ENCODE results near the gene GPR32. TPM values are rescaled to one million over a fixed set of nuclear protein-coding genes. Genes with fewer than 3 reads are reported as not detected.
"Not testable (repeated sequence)": the region's sequence is repeated elsewhere in the genome, so short reads cannot be mapped to it uniquely, and the experiment has no call there.

The GPR32 gene
- total RNA-seq, 6 donors from 2014 or later: not detected

DNA sequence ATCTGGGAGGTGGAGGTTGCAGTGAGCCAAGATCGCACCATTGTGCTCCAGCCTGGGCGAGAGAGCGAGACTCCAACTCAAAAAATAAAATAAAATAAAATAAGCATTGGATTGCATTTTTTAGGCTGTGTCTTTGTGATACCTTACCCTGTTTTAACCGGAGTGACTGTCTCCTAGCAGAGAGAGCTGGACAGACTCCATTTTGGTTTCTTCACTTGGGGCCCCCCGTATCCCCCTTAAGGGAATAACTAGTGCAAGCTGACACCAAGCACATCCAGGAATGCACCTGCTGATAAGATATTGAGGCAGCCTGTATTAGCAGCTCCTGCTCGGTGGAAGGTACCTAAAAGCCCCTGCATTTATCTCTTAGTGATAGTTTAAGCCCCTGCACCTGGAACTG, 20.8 kb upstream of the GPR32 start:
- Histone ChIP-seq H3K27ac (no peak overlapping the region), H3K4me1 (no peaks in the 10 kb centered on the region), H3K36me3 (no peaks in the 10 kb centered on the region), H3K4me3 (no peak overlapping the region), H3K9me3 (no peaks in the 10 kb centered on the region), H3K27me3 (no peaks in the 10 kb centered on the region)
- DNase-seq: no peak
- no peak for ATAC-seq (ENCODE audit: low FRiP score in 2 of 2)
- WGBS, 2 donors: 63 to 69% methylated on average over 6 of the region's 6 CpGs
- no peak for TF ChIP-seq POLR2AphosphoS5 (IDR thresholded peaks at IDR 0.05)

GRCh38 chr19:50750010-50750409, 20.3 kb upstream of the GPR32 start:
- H3K4me3 ChIP-seq: no peak overlapping the region
- H3K36me3 ChIP-seq: no peaks in the 10 kb centered on the region
- ATAC-seq (ENCODE audit: low FRiP score in 2 of 2) (no peak), DNase-seq (no peak)
- TF ChIP-seq, protein P1, sequence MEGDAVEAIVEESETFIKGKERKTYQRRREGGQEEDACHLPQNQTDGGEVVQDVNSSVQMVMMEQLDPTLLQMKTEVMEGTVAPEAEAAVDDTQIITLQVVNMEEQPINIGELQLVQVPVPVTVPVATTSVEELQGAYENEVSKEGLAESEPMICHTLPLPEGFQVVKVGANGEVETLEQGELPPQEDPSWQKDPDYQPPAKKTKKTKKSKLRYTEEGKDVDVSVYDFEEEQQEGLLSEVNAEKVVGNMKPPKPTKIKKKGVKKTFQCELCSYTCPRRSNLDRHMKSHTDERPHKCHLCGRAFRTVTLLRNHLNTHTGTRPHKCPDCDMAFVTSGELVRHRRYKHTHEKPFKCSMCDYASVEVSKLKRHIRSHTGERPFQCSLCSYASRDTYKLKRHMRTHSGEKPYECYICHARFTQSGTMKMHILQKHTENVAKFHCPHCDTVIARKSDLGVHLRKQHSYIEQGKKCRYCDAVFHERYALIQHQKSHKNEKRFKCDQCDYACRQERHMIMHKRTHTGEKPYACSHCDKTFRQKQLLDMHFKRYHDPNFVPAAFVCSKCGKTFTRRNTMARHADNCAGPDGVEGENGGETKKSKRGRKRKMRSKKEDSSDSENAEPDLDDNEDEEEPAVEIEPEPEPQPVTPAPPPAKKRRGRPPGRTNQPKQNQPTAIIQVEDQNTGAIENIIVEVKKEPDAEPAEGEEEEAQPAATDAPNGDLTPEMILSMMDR (IDR thresholded peaks at IDR 0.05): no peak
- TF ChIP-seq POLR2AphosphoS5 (IDR thresholded peaks at IDR 0.05) (no peak), EP300 (IDR thresholded peaks at IDR 0.05) (no peak), POLR2A (IDR thresholded peaks at IDR 0.05) (no peak)
- WGBS, 2 donors: 48 to 55% methylated on average over 15 of the region's 15 CpGs
- H3K9me3 ChIP-seq: no peaks in the 10 kb centered on the region
- no peaks in the 10 kb centered on the region for H3K27me3 ChIP-seq
- H3K4me1 ChIP-seq: no peaks in the 10 kb centered on the region
- no peak overlapping the region for H3K27ac ChIP-seq

DNA sequence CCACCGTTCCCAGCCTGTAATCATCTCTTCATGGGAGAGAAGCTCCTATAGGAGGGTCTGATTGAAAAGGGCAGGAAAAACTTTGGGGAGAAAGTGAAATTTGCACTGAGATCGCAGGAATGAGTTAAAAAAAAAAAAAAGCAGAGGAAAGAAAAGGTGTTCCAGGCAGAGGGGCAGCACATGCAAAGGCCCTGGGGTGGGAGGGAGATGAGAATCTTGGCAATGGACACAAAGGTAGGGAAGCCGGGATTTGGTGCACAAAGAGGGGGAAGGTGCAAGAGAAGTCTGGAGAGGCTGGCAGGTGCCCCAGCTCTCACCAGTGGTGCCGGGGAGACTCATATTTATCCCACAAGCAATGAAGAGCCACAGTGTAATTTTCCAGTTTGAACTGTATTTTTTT, 16.4 kb upstream of the GPR32 start:
- DNase-seq (no peak), ATAC-seq (ENCODE audit: low FRiP score in 2 of 2) (no peak)
- Histone ChIP-seq H3K9me3 (no peaks in the 10 kb centered on the region), H3K36me3 (no peaks in the 10 kb centered on the region), H3K27me3 (no peaks in the 10 kb centered on the region), H3K4me3 (no peak overlapping the region), H3K27ac (no peak overlapping the region), H3K4me1 (no peaks in the 10 kb centered on the region)
- WGBS, 2 donors: 80 to 85% methylated on average over 4 of the region's 4 CpGs
- no peak for TF ChIP-seq POLR2A (IDR thresholded peaks at IDR 0.05)
- TF ChIP-seq EP300 (IDR thresholded peaks at IDR 0.05): no peak
- TF ChIP-seq, protein P1 (IDR thresholded peaks at IDR 0.05): no peak
- TF ChIP-seq POLR2AphosphoS5 (IDR thresholded peaks at IDR 0.05): no peak

GRCh38 chr19:50756244-50756643, 14.0 kb upstream of the GPR32 start:
- not testable (repeated sequence) for ATAC-seq (ENCODE audit: low FRiP score in 2 of 2); H3K9me3 ChIP-seq; H3K27ac ChIP-seq; H3K4me3 ChIP-seq; H3K36me3 ChIP-seq; H3K27me3 ChIP-seq; DNase-seq; H3K4me1 ChIP-seq
- WGBS, 2 donors: 62 to 65% methylated on average over 8 of the region's 8 CpGs

DNA sequence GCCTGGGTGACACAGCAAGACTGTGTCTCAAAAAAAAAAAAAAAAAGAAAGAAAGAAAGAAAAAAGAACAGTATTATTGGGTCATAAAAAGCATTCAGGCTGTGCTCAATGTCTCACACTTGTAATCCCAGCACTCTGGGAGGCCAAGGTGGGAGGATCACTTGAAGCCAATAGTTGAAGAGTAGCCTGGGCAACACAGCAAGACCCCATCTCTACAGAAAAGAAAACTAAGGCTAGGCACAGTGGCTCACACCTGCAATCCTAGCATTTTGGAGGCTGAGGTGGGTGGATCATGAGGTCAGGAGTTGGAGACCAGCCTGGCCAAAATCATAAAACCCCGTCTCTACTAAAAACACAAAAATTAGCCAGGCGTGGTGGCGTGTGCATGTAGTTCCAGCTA, 12.6 kb upstream of the GPR32 start:
- not testable (repeated sequence) for H3K4me1 ChIP-seq

GRCh38 chr19:50759076-50759475, 11.2 kb upstream of the GPR32 start:
- ATAC-seq (ENCODE audit: low FRiP score in 2 of 2); DNase-seq; H3K27ac ChIP-seq; H3K4me3 ChIP-seq; H3K36me3 ChIP-seq; H3K9me3 ChIP-seq; H3K27me3 ChIP-seq; H3K4me1 ChIP-seq: not testable (repeated sequence)
- 52 to 71% methylated on average over 12 to 17 of the region's 18 CpGs for WGBS, 2 donors

More for the DNA sequence above, 12.6 kb upstream of the GPR32 start:
- not testable (repeated sequence) for H3K36me3 ChIP-seq; H3K27ac ChIP-seq; H3K27me3 ChIP-seq; ATAC-seq (ENCODE audit: low FRiP score in 2 of 2); DNase-seq; H3K4me3 ChIP-seq; H3K9me3 ChIP-seq
- 94 to 97% methylated on average over 3 of the region's 3 CpGs for WGBS, 2 donors

DNA sequence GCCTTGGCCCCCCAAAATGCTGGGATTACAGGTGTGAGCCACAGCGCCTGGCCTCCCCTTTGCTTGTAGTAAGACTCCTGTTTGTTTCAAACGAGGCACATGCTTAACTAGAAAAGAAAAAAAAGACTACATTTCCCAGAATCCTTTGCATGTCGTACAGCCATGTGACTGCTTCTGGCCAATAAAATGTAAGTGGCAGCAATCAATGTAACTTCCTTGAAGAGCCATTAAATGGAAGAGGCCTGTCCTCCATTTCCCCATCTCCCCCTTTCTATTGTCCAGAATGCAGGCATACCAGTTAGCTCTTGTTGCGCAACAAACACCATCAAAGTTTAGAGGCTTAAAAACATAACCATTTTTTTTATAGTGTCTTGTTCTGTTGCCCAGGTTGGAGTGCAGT, 10.4 kb upstream of the GPR32 start:
- Histone ChIP-seq H3K36me3 (no peaks in the 10 kb centered on the region), H3K4me3 (no peak overlapping the region), H3K4me1 (no peaks in the 10 kb centered on the region), H3K27me3 (no peaks in the 10 kb centered on the region), H3K27ac (no peak overlapping the region), H3K9me3 (peaks cover 0 to 5% (median 0%) of the 10 kb centered on the region in 4 donors)
- TF ChIP-seq EP300 (IDR thresholded peaks at IDR 0.05) (no peak), POLR2A (IDR thresholded peaks at IDR 0.05) (no peak)
- TF ChIP-seq, protein P1 (IDR thresholded peaks at IDR 0.05): no peak
- DNase-seq: no peak
- WGBS, 2 donors: 69 to 73% methylated on average over 4 of the region's 4 CpGs
- ATAC-seq (ENCODE audit: low FRiP score in 2 of 2): no peak

DNA sequence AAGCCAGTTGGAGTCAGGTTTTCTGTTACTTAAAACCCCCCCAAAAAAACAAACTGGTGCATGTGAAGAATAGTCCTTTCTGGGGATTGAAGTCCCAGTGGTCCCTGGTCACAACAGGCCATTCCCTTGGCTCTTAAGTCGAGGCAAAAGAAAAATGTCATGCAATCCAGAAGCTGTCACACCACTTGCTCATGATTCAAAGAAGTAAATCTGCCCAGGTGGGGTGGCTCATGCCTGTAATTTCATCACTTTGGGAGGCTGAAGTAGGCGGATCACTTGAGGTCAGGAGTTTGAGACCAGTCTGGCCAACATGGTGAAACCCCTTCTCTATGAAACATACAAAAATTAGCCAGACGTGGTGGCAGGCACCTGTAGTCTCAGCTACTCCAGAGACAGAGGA, 8.8 kb upstream of the GPR32 start:
- not testable (repeated sequence) for H3K36me3 ChIP-seq; H3K9me3 ChIP-seq; H3K4me1 ChIP-seq; DNase-seq; H3K4me3 ChIP-seq; H3K27me3 ChIP-seq; ATAC-seq (ENCODE audit: low FRiP score in 2 of 2); H3K27ac ChIP-seq
- WGBS, 2 donors: 60 to 61% methylated on average over 3 of the region's 3 CpGs

GRCh38 chr19:50763521-50763920, 6.7 kb upstream of the GPR32 start:
- not testable (repeated sequence) for H3K9me3 ChIP-seq; H3K27ac ChIP-seq; H3K27me3 ChIP-seq; H3K36me3 ChIP-seq; H3K4me1 ChIP-seq; ATAC-seq (ENCODE audit: low FRiP score in 2 of 2); DNase-seq; H3K4me3 ChIP-seq
- 60 to 71% methylated on average over 9 to 11 of the region's 13 CpGs for WGBS, 2 donors
